Body of pancreas (tissue), 4 donors: ENCODE measurements around the gene MORC2. TPM values are rescaled to one million over a fixed set of nuclear protein-coding genes. Genes with fewer than 3 reads are reported as not detected.

ENCODE experiments used
- ATAC-seq: fragments of 150-250 bp; one replicate; pipeline ENCODE4 v1.9.1; 2016
- DNase-seq, 4 donors: peaks; one replicate each; pipeline ENCODE4 v3.0.0-alpha.2; 2019
- H3K27ac ChIP-seq, 4 donors: fragments of 200-600 bp; sonication (generic); 1 replicate in 3 of 4; 2 replicates in 1 of 4; pipeline versions ENCODE4 v1.5.1 to v1.6.1; 2016 to 2019; ENCODE audit warnings: mild to moderate bottlenecking in 1 of 4, mixed read lengths in 1 of 4, moderate library complexity in 1 of 4
- H3K27me3 ChIP-seq, 2 donors: fragments of 200-600 bp; sonication (generic); one replicate each; pipeline ENCODE4 v1.6.0; 2016; ENCODE audit warnings: mild to moderate bottlenecking in 1 of 2
- H3K36me3 ChIP-seq, 2 donors: fragments of 200-600 bp; sonication (generic); replicated peaks in 1 of 2; 2 replicates each; pipeline ENCODE4 v1.5.1; 2016; ENCODE audit warnings: low read depth in 2 of 2; ENCODE audit not compliant: insufficient read depth in 1 of 2
- H3K4me1 ChIP-seq: fragments of 200-600 bp; sonication (generic); one replicate; pipeline ENCODE4 v1.6.0; 2016
- H3K4me3 ChIP-seq, 2 donors: fragments of 200-600 bp; sonication (generic); 1 replicate in 1 of 2; 2 replicates in 1 of 2; pipeline ENCODE4 v1.5.1; 2016 to 2019
- H3K9me3 ChIP-seq, 3 donors: fragments of 200-600 bp; sonication (generic); 1 replicate in 2 of 3; 2 replicates in 1 of 3; pipeline ENCODE4 v1.5.1; 2016
- CTCF ChIP-seq, 7 experiments: fragments of 450-650 bp in 4 of 7; fragments of 200-600 bp in 3 of 7; sonication (generic) in 3 of 7; IDR thresholded peaks; one replicate each; pipeline ENCODE4 v1.5.1; 2016 to 2019; ENCODE audit warnings: antibody characterized with exemption in 7 of 7
- POLR2A ChIP-seq, 3 donors: fragments of 450-650 bp; IDR thresholded peaks; one replicate each; pipeline ENCODE4 v1.6.1; 2016; ENCODE audit warnings: antibody characterized with exemption in 3 of 3, mild to moderate bottlenecking in 2 of 3
- WGBS, 2 donors: methylation state at CpG; one replicate each; pipeline ENCODE4 v1.1.5; 2017; 5-methylcytosine and 5-hydroxymethylcytosine counted together
- intact Hi-C: fragments of 100-400 bp; cut with DNase I; formaldehyde crosslinking; loops from one replicate; pipeline ENCODE4 v1.15.1; 2023
- total RNA-seq, 2 donors: library from RNA; depleted of rRNA; stranded (reverse); fragments of >200 nt; gene quantifications; one replicate each; pipeline ENCODE4 v1.1.0, GENCODE V29; 2016

Gene MORC2
- total RNA-seq, 2 donors from 2014 or later = 9.1 to 13.5 TPM

DNA sequence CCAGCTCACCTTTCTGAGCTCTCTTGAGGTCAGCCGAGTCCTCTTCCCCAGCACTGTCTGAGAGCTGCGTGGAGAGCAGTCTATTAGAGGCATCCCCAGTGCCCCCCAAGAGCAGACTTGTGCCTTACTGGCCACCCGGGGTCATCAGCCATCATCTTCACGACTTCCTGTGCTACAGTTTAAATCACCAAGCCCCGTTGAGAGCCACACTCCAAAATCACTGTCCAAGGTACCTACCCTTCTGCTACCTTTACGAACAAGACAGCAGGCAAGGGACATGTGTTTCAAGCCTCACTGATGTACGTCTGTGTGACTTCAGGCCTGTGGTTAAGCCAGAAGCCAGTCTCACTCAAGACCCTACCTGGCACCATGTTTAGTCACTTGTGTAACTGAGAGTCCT lies 35.1 kb downstream of the MORC2 start:
- Histone ChIP-seq H3K36me3 (peaks cover 21 to 66% of the 10 kb centered on the region in 2 donors), H3K27ac (no peak overlapping the region), H3K27me3 (no peaks in the 10 kb centered on the region), H3K9me3 (no peaks in the 10 kb centered on the region), H3K4me1 (no peaks in the 10 kb centered on the region), H3K4me3 (no peak overlapping the region)
- TF ChIP-seq POLR2A (IDR thresholded peaks at IDR 0.05) (no peak), CTCF (IDR thresholded peaks at IDR 0.05) (no peak)
- ATAC-seq (no peak), DNase-seq (no peak)
- intact Hi-C loops = no loop called here
- 78 to 88% methylated on average over 6 to 7 of the region's 7 CpGs for WGBS, 2 donors

DNA sequence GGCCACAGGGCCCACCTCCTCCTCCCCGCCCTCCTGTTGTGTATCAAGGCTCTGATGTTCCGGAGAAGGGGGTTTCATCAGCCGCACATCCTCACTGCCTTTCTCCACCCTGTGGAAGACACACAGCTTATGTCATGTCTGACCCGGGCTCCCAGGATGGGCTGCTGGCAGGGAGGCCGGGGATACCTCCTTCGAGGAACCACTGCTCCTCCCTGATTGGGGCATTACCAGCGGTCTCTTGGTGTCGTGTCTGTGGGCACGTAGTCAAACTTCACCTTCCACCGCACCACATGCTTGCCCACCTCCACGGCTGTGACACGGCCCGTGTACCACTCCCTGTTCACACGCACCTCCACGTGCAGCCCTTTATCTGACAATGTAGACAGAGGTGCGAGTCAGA lies 35.9 kb downstream of the MORC2 start:
- Histone ChIP-seq H3K27ac (no peak overlapping the region), H3K27me3 (no peaks in the 10 kb centered on the region), H3K9me3 (no peaks in the 10 kb centered on the region), H3K4me3 (no peak overlapping the region), H3K36me3 (peaks cover 21 to 66% of the 10 kb centered on the region in 2 donors), H3K4me1 (no peaks in the 10 kb centered on the region)
- no peak for ATAC-seq
- no peak for DNase-seq
- 92 to 94% methylated on average over 15 to 16 of the region's 16 CpGs for WGBS, 2 donors
- TF ChIP-seq CTCF (IDR thresholded peaks at IDR 0.05) = no peak
- TF ChIP-seq POLR2A (IDR thresholded peaks at IDR 0.05) = no peak
- intact Hi-C loops = no loop called here

DNA sequence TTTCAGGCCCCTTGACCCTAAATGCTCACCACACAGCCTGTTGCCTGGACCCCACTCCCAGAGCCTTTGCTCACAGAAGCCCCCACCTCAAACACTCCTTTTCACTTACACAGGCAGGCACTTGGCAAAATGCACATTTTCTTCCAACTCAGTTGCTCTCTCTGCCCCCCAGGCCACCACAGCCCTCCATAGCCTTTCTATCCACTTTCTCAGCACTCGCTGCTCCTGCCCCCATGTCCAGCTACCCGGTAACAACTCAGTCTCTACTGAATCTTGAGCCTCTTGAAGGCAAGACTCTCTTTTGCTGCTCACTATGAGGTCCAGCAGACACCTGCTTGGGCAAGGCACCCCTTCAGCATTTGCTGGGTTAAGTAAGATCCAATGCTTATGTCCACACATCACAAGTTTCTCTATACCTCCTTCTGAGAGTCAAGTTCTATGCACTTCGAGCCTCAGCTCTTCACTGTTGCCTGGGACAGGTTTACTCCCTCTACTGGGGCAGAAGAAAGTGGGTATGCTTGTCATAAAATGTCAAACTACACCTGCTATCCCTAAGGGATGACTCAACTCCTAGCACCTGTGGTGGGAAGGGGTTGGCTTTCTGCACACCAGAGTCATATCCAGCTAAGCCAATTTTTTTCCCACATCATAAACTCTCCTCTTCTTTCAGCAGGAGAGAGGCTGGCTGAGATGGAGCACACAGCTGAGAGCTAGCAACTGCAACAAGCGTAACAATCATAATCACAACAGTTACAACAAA lies 36.9 kb downstream of the MORC2 start:
- no peak for ATAC-seq
- WGBS, 2 donors = 92 to 98% methylated on average over 4 of the region's 4 CpGs

GRCh38 chr22:30930228-30930627 lies 38.3 kb downstream of the MORC2 start:
- H3K27me3 ChIP-seq = no peaks in the 10 kb centered on the region
- WGBS, 2 donors = 94 to 99% methylated on average over 3 of the region's 3 CpGs
- TF ChIP-seq CTCF (IDR thresholded peaks at IDR 0.05) (no peak), POLR2A (IDR thresholded peaks at IDR 0.05) (no peak)
- no peak overlapping the region for H3K4me3 ChIP-seq
- ATAC-seq (no peak), DNase-seq (no peak)
- no peaks in the 10 kb centered on the region for H3K9me3 ChIP-seq
- no peak overlapping the region for H3K27ac ChIP-seq
- intact Hi-C loops = no loop called here
- no peaks in the 10 kb centered on the region for H3K4me1 ChIP-seq
- H3K36me3 ChIP-seq = peaks cover 21 to 56% of the 10 kb centered on the region in 2 donors

More for the DNA sequence above, 36.9 kb downstream of the MORC2 start:
- Histone ChIP-seq H3K27me3 (no peaks in the 10 kb centered on the region), H3K27ac (no peak overlapping the region), H3K9me3 (no peaks in the 10 kb centered on the region), H3K36me3 (peaks cover 21 to 67% of the 10 kb centered on the region in 2 donors), H3K4me1 (no peaks in the 10 kb centered on the region), H3K4me3 (no peak overlapping the region)
- intact Hi-C loops = no loop called here
- TF ChIP-seq CTCF (IDR thresholded peaks at IDR 0.05) = no peak
- no peak for TF ChIP-seq POLR2A (IDR thresholded peaks at IDR 0.05)
- DNase-seq = no peak

GRCh38 chr22:30928401-30928800 lies 40.2 kb downstream of the MORC2 start:
- no peak for ATAC-seq
- no peak for DNase-seq
- H3K27me3 ChIP-seq = no peaks in the 10 kb centered on the region
- H3K4me1 ChIP-seq = no peaks in the 10 kb centered on the region
- no peak overlapping the region for H3K27ac ChIP-seq
- WGBS, 2 donors = 89 to 93% methylated on average over 6 of the region's 6 CpGs
- TF ChIP-seq POLR2A (IDR thresholded peaks at IDR 0.05) (no peak), CTCF (IDR thresholded peaks at IDR 0.05) (no peak)
- intact Hi-C loops = loop anchor here (10.0 kb wide), 2 partner anchors 164 to 284 kb away; no protein-coding TSS in a partner anchor
- no peak overlapping the region for H3K4me3 ChIP-seq
- peaks cover 14 to 40% of the 10 kb centered on the region in 2 donors for H3K36me3 ChIP-seq
- no peaks in the 10 kb centered on the region for H3K9me3 ChIP-seq
